ENCODE results near the gene WDR88.
"Not testable (repeated sequence)": the region's sequence is repeated elsewhere in the genome, so short reads cannot be mapped to it uniquely, and the experiment has no call there.

The WDR88 gene

GRCh38 chr19:33175156-33175782 lies 43.4 kb downstream of the WDR88 start:
- DNase-seq: no peak

- peak; percentile 47 for DNase-seq
Measured at GRCh38 chr19:33175886-33176669, 44.2 kb downstream of the WDR88 start.

GRCh38 chr19:33176670-33177416 lies 44.9 kb downstream of the WDR88 start:
- peak; percentile 98 for DNase-seq

- no peak for DNase-seq
Measured at GRCh38 chr19:33177417-33177979, 45.6 kb downstream of the WDR88 start.

- no peak for DNase-seq
Measured at GRCh38 chr19:33186431-33187182, 54.7 kb downstream of the WDR88 start.

- DNase-seq: no peak
Measured at GRCh38 chr19:33187183-33187540, 55.2 kb downstream of the WDR88 start.

- DNase-seq: no peak
Measured at GRCh38 chr19:33189453-33189852, 57.5 kb downstream of the WDR88 start.

GRCh38 chr19:33191092-33191491 lies 59.2 kb downstream of the WDR88 start:
- DNase-seq: not testable (repeated sequence)

- no peak for DNase-seq
Measured at GRCh38 chr19:33191501-33191900, 59.6 kb downstream of the WDR88 start.

- DNase-seq: peak; percentile 7
Measured at GRCh38 chr19:33192010-33192409, 60.1 kb downstream of the WDR88 start.

GRCh38 chr19:33193269-33193864 lies 61.5 kb downstream of the WDR88 start:
- no peak for DNase-seq

- DNase-seq: peak; percentile 18
Measured at GRCh38 chr19:33193865-33194362, 62.0 kb downstream of the WDR88 start, which contains the start of gene LRP3. Gene LRP3, plus strand, starts transcription at chr19:33194330. Its CDS starts 456 bp downstream, at chr19:33194786.

- DNase-seq: no peak
Measured at GRCh38 chr19:33194532-33194885, 62.6 kb downstream of the WDR88 start.

GRCh38 chr19:33194886-33195644 lies 63.2 kb downstream of the WDR88 start:
- no peak for DNase-seq

GRCh38 chr19:33195645-33196347 lies 63.9 kb downstream of the WDR88 start:
- no peak for DNase-seq

- no peak for DNase-seq
Measured at GRCh38 chr19:33196446-33197193, 64.7 kb downstream of the WDR88 start.

GRCh38 chr19:33197591-33198000 lies 65.7 kb downstream of the WDR88 start:
- no peak for DNase-seq

- no peak for DNase-seq
Measured at GRCh38 chr19:33198169-33198568, 66.3 kb downstream of the WDR88 start.

GRCh38 chr19:33199441-33200265 lies 67.7 kb downstream of the WDR88 start:
- no peak for DNase-seq

All from NCI-H748 treated with DMSO at 0.1 percent for 48 hours (cell line).